Measurements from ENCODE around the gene EFTUD2. TPM values are rescaled to one million over a fixed set of nuclear protein-coding genes. Genes with fewer than 3 reads are reported as not detected.
A peak's percentile ranks its signal among the peaks of the same experiment; 100 is the strongest.

EFTUD2 gene
- total RNA-seq, 1 donor, result 72.7 TPM

GRCh38 chr17:44865931-44866330 is 33.3 kb downstream of the EFTUD2 start:
- no peak overlapping the region for H2AFZ ChIP-seq (ENCODE audit: low read length)
- H3K4me3 ChIP-seq (ENCODE audit: insufficient read depth, low read length), result no peak overlapping the region
- H3K9me3 ChIP-seq (ENCODE audit: low read depth, low read length), result no peaks in the 10 kb centered on the region
- peaks cover 78% of the 10 kb centered on the region for H3K36me3 ChIP-seq (ENCODE audit: insufficient read depth, low read length)
- TF ChIP-seq, protein P1, sequence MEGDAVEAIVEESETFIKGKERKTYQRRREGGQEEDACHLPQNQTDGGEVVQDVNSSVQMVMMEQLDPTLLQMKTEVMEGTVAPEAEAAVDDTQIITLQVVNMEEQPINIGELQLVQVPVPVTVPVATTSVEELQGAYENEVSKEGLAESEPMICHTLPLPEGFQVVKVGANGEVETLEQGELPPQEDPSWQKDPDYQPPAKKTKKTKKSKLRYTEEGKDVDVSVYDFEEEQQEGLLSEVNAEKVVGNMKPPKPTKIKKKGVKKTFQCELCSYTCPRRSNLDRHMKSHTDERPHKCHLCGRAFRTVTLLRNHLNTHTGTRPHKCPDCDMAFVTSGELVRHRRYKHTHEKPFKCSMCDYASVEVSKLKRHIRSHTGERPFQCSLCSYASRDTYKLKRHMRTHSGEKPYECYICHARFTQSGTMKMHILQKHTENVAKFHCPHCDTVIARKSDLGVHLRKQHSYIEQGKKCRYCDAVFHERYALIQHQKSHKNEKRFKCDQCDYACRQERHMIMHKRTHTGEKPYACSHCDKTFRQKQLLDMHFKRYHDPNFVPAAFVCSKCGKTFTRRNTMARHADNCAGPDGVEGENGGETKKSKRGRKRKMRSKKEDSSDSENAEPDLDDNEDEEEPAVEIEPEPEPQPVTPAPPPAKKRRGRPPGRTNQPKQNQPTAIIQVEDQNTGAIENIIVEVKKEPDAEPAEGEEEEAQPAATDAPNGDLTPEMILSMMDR (IDR thresholded peaks at IDR 0.05; ENCODE audit: extremely low read depth, low read depth, low read length), result no peak
- H3K27me3 ChIP-seq (ENCODE audit: insufficient read depth, low read length), result no peaks in the 10 kb centered on the region
- no peaks in the 10 kb centered on the region for H3K79me2 ChIP-seq (ENCODE audit: insufficient read depth, low read length)
- no peak overlapping the region for H3K27ac ChIP-seq (ENCODE audit: low read depth, low read length)
- DNase-seq (ENCODE audit: insufficient read length, low spot score, missing footprints), result no peak
- H3K4me1 ChIP-seq (ENCODE audit: insufficient read depth, low read length), result no peaks in the 10 kb centered on the region
- no peak overlapping the region for H3K4me2 ChIP-seq (ENCODE audit: insufficient read depth, low read length)
- H4K20me1 ChIP-seq (ENCODE audit: insufficient read depth, low read length), result no peaks in the 10 kb centered on the region

- TF ChIP-seq, protein P1 (IDR thresholded peaks at IDR 0.05; ENCODE audit: extremely low read depth, low read depth, low read length), result peak; percentile 90
- no peak overlapping the region for H3K4me2 ChIP-seq (ENCODE audit: insufficient read depth, low read length)
- no peaks in the 10 kb centered on the region for H3K4me1 ChIP-seq (ENCODE audit: insufficient read depth, low read length)
- no peaks in the 10 kb centered on the region for H3K9me3 ChIP-seq (ENCODE audit: low read depth, low read length)
- no peaks in the 10 kb centered on the region for H3K79me2 ChIP-seq (ENCODE audit: insufficient read depth, low read length)
- no peak overlapping the region for H3K27ac ChIP-seq (ENCODE audit: low read depth, low read length)
- no peaks in the 10 kb centered on the region for H4K20me1 ChIP-seq (ENCODE audit: insufficient read depth, low read length)
- H3K36me3 ChIP-seq (ENCODE audit: insufficient read depth, low read length), result peaks cover 78% of the 10 kb centered on the region
- H3K4me3 ChIP-seq (ENCODE audit: insufficient read depth, low read length), result no peak overlapping the region
- H2AFZ ChIP-seq (ENCODE audit: low read length), result no peak overlapping the region
- H3K27me3 ChIP-seq (ENCODE audit: insufficient read depth, low read length), result no peaks in the 10 kb centered on the region
- DNase-seq (ENCODE audit: insufficient read length, low spot score, missing footprints), result peak; percentile 92
Observed at GRCh38 chr17:44865231-44865660, 34.0 kb downstream of the EFTUD2 start.

- H3K79me2 ChIP-seq (ENCODE audit: insufficient read depth, low read length), result no peaks in the 10 kb centered on the region
- TF ChIP-seq, protein P1 (IDR thresholded peaks at IDR 0.05; ENCODE audit: extremely low read depth, low read depth, low read length), result no peak
- no peaks in the 10 kb centered on the region for H3K9me3 ChIP-seq (ENCODE audit: low read depth, low read length)
- H3K4me3 ChIP-seq (ENCODE audit: insufficient read depth, low read length), result no peak overlapping the region
- H2AFZ ChIP-seq (ENCODE audit: low read length), result no peak overlapping the region
- H4K20me1 ChIP-seq (ENCODE audit: insufficient read depth, low read length), result no peaks in the 10 kb centered on the region
- no peak overlapping the region for H3K4me2 ChIP-seq (ENCODE audit: insufficient read depth, low read length)
- H3K27me3 ChIP-seq (ENCODE audit: insufficient read depth, low read length), result no peaks in the 10 kb centered on the region
- H3K27ac ChIP-seq (ENCODE audit: low read depth, low read length), result no peak overlapping the region
- DNase-seq (ENCODE audit: insufficient read length, low spot score, missing footprints), result no peak
- peaks cover 78% of the 10 kb centered on the region for H3K36me3 ChIP-seq (ENCODE audit: insufficient read depth, low read length)
- H3K4me1 ChIP-seq (ENCODE audit: insufficient read depth, low read length), result no peaks in the 10 kb centered on the region
Observed at GRCh38 chr17:44864831-44865230, 34.4 kb downstream of the EFTUD2 start.

GRCh38 chr17:44863061-44863918 is 36.0 kb downstream of the EFTUD2 start:
- H3K36me3 ChIP-seq (ENCODE audit: insufficient read depth, low read length), result peaks cover 81% of the 10 kb centered on the region
- no peak overlapping the region for H3K4me2 ChIP-seq (ENCODE audit: insufficient read depth, low read length)
- H2AFZ ChIP-seq (ENCODE audit: low read length), result no peak overlapping the region
- no peaks in the 10 kb centered on the region for H4K20me1 ChIP-seq (ENCODE audit: insufficient read depth, low read length)
- DNase-seq (ENCODE audit: insufficient read length, low spot score, missing footprints), result peak; percentile 14
- TF ChIP-seq, protein P1 (IDR thresholded peaks at IDR 0.05; ENCODE audit: extremely low read depth, low read depth, low read length), result no peak
- no peaks in the 10 kb centered on the region for H3K4me1 ChIP-seq (ENCODE audit: insufficient read depth, low read length)
- no peaks in the 10 kb centered on the region for H3K9me3 ChIP-seq (ENCODE audit: low read depth, low read length)
- no peaks in the 10 kb centered on the region for H3K27me3 ChIP-seq (ENCODE audit: insufficient read depth, low read length)
- H3K79me2 ChIP-seq (ENCODE audit: insufficient read depth, low read length), result no peaks in the 10 kb centered on the region
- no peak overlapping the region for H3K27ac ChIP-seq (ENCODE audit: low read depth, low read length)
- no peak overlapping the region for H3K4me3 ChIP-seq (ENCODE audit: insufficient read depth, low read length)
